HS-5 (cell line): ENCODE measurements around the gene CDADC1.
"Not testable (repeated sequence)": the region's sequence is repeated elsewhere in the genome, so short reads cannot be mapped to it uniquely, and the experiment has no call there.

Experiments used
- DNase-seq: peaks from one replicate; pipeline ENCODE4 v3.0.0-alpha.2; 2012; ENCODE audit warnings: low read depth

Gene CDADC1

DNA sequence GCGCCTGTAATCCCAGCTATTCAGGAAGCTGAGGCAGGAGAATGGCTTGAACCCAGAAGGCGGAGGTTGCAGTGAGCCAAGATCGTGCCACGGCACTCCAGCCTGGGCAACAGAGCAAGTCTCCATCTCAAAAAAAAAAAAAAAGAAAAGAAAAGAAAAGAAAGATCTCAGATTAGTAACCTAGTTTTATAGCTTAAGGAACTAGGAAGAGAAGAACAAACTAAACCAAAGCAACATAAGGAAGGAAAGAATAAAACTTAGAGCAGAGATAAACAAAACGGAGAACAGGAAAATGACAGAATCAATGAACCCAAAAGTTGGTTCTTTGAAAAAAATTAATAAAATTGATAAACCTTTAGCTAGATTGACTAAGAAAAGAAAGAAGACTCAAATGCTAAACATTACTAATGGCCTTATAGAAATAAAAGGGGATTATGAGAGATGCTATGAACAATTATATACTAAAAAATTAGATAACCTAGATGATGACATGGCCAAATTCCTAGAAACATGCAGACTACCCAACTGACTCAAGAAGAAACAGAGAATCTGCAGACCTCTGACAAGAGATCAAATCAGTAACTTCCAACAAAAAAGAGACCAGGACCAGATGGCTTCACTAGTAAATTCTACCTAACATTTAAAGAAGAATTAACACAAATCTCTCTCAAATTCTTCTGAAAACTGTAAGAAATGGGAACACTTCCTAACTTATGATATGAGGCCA is 68.2 kb downstream of the CDADC1 start:
- no peak for DNase-seq

DNA sequence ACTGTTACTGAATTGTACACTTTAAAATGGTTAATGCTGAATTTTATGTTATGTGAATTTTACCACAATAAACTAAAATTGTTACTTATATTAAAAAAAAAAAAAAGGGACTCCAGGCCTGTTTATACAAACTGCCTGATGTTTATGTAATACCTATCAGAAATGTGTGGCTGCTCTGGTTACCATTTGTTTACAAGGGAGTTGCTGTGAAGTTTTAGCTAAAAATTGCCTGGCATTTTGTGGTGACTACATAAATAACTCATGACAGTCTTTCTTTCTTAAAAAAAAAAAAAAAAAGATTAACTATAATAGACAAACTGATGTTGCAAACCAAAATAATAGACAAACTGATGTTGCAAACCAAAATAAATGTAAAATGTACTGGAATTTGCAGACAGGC is 71.8 kb downstream of the CDADC1 start:
- no peak for DNase-seq

DNA sequence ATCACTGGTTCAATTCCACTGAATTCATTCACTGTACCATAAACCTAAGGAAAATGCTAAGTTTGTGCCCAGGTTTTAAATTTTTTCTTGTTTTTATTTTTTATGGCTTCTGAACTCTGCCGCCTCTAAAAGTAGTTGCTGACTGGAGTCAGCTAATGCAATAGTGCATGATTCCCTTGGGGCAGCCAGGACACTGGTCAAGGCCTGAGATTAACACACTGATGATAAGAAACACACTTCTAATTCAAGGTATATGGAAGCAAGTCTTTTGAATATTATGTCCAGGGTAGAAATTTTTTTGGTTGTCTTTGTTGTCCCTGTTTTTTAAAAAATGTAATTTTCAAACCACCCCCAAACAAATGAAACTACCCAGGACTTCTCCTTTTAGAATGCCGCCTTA is 72.2 kb downstream of the CDADC1 start:
- no peak for DNase-seq

DNA sequence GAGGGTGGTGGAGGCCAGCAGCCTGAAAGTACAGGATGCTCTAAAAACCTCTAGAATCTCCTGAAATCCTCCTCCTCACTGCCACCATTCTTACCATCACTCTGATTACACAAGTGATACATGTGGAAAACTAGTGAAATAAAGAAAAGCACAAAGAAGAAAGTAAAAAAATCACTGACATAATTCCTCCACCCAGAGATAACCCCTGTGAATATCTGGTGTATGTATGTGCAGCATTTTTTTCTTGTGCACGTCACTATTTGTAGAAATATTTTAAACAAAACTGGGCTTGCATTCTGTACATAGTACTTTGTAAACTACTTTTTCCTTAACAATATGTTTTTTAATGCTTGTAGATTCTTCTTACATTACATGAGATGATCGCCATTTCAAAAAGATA is 73.2 kb downstream of the CDADC1 start:
- no peak for DNase-seq

DNA sequence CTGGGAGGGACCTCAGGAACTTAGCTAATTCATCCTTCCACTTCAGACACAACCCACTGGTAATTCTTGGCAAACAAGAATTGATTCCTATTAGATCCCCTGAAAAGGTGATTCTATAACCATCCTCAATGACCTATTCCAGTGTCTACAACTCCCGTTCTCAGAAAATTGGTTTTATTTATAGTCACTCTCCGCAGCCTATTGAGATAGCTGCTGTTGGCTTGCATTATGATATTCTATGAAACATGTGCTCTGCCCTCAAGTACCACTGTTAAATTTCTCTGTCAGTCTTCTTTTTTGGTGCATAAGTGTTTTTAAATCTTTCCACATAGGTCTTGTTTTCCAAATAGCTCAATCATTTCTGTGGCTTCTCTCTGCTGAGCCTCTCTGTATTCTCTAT is 75.0 kb downstream of the CDADC1 start:
- DNase-seq: no peak

DNA sequence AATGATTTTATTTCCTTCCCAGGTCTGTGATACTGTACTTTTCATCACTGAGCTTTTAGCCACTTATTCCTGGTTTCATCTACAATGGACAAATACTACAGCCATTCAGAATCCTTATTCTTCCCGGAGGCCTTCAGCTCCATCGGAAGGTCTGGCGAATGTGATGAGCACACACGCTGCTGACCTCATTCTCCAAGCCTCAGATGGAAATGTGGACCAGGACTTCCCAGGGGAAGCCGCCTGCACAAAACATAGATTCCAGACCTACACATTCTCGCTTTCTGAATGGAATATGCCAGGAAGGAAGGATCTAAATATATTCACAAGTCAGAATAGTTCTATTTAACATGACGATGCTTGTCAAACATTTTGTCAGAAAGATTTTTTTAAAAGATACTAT is 75.6 kb downstream of the CDADC1 start:
- DNase-seq: no peak

DNA sequence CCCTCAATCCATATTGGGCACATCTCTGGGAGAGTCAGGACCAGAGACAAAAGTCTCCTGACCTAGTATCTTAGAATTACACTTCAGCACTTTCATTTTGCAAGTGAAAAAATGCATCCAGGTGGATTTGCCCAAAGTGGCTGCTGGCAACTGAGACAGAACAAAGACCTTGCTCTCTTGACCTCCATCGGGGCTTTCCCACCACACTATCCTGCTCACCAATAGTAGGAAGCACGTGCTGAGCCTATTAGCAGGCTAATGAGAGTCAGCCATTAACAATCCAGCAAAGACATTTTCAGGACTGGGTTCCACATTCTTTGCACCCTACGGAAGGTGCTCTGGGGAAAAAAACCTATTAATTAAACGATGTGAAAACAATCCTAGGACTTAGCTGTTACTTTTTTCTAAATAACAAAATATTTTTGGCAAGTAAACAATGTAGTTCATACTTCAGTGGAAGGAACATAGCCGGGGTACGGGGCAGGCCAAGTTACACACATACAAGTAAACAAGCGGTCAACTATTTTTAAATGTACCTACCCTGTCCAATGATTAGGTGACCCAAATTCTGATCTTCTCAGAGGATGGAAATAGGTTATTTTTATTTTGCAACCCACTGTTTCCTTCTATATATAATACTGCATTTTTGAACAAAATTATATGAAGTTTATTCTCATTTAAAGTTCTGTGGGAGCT is 78.6 kb downstream of the CDADC1 start:
- no peak for DNase-seq

DNA sequence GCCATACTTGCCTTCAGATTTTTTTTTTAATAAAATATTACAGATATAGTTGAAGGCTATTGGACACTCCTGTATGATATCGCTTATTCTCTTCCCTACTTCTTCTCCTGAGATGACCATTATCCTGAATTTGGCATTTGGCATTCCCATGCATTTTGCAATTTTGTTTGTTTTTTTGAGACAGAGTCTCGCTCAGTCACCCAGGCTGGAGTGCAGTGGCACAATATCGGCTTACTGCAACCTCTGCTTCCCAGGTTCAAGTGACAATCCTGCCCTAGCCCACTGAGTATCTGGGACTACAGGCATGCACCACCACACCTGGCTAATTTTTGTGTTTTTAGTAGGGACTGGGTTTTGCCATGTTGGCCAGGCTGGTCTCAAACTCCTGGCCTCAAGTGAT is 79.4 kb downstream of the CDADC1 start:
- DNase-seq: not testable (repeated sequence)

DNA sequence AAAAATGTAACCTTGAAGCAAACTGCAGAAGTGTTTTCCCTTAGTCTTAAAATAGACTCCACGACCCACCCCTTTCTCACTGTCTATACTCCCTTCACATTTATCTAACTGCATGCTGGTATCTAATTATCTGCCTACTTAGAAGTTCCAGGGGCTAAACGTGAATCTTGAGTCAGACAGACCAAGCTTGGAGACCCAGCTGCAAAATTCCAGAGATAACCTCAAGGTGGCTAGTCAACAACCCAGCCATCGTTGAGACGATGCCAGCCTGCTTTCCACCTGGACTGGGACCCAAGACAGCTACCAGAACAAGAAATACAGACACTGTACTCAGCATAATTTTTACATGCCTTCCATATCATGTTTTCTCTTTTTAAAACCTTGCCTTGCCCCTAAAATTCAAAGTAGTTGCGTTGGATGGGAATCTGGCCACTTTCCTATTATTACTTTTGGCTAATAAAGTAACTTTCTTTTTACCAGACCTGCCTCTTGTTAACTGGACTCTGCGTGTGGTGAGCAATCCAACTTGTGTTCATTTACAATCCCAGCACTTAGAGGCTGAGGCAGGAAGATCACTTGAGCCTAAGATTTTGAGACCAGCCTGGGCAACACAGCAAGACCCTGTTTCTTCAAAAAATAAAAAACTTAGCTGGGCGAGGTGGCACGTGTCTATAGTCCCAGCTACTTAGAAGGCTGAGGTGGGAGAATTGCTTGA is 82.3 kb downstream of the CDADC1 start:
- no peak for DNase-seq

DNA sequence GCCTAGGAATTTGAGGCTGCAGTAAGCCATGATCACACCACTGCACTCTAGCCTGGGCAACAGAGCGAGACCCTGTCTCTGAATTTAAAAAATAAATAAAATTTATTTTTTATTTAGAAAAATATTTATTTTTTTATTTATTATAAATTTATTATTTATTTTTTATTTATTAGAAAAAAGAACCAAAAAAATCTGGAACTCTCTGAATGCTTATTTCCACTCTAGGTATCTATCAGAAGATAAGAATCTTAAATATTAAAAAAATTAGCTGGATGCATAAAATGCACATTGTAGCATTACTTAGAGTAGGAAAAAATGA is 82.8 kb downstream of the CDADC1 start:
- no peak for DNase-seq

DNA sequence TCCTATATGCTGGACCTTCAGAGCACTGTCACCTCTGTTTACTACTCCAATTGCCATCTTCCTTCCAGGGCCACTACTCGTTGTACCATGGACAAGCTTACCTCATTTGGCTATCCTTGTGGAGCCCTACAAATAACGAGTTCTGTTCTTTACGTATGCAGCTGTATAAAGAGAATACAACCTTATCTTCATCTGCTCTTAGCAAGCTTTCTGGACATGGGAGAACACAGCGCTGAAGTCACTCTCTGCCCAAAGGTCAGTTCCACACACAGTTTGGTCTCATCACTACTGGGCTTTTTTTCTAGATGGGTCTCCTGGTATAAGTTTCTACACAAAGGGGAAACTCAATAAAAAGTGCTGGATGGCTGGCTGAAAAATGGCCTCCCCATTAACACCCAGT is 88.9 kb downstream of the CDADC1 start:
- DNase-seq: no peak

DNA sequence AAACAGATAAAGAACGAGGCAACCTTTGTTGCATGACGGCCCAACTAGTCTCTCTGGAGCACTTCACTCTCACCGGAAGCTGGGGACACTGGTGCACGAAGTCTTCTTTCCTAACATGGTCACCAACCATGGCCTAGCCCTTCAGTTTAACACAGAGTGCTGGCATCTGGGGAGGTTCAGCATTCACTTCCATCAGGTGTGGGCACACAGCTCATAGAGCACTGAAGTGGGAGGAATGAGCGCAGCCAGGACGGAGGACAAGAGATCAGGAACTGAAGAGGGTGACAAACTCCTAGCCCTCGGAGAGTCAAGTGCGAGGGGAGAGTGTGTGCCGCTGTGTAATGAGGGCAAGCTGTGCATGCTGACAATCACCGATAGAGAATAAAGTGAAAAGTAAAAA is 92.4 kb downstream of the CDADC1 start:
- no peak for DNase-seq

DNA sequence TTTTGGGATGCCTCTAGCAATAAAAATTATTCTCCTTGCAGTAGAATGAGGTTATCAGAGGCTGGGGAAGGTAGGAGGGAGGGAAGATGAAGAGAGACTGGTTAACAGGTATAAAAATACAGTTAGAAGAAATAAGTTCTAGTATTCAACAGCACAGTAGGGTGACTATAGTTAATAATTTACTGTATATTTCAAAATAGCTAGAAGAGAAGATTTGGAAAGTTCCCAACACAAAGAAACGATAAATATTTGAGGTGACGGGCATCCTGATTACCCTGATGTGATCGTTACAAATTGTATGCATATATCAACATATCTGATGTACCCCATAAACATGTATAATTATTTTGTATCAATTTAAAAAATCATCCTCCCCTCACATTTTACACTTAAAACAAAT is 93.8 kb downstream of the CDADC1 start:
- no peak for DNase-seq

DNA sequence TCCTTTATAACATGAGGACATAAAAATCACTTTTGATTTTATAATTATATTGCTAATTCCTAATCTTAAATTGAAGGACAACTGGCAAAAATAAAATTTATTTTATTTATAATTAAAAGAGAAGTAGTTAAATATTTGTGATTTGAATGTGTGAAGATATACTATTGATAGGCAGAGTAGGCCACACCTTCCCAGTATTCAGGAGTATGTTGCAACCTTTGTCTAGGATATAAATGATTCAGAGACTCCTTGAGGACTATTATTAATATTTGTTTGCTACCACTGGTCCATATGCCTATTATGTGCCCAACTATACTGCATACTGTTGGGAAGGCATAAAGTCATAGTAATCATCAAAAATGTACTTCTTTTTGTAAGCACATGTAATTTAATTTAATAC is 94.2 kb downstream of the CDADC1 start:
- DNase-seq: no peak

DNA sequence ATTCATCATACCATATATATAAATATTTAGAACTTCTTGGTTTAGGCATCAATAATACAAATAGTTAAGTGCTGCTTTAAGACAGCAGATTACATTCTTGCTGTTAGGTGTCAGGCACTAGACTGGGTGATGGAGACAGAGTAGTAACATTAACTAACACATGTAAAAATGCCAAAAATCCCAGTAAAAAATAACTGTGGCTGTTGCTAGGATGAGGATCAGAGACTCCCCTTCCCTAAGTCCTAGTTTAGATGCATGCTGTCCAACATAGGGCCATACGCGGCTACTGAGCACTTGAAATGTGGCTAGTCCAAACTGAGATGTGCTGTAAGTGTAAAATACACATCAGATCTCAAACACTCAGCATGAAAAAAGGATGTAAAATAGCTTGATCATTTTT is 94.7 kb downstream of the CDADC1 start:
- DNase-seq: no peak
